Heart left ventricle (tissue), 16 donors: ENCODE data around the gene LSM12. TPM values are rescaled to one million over a fixed set of nuclear protein-coding genes. Genes with fewer than 3 reads are reported as not detected.

Experiments used
- ATAC-seq, 4 donors: fragments of 200-7000 bp; cut with Tn5 transposase; one replicate each; pipeline ENCODE4 v1.9.1; 2020 to 2022; ENCODE audit warnings: moderate library complexity in 4 of 4, mild to moderate bottlenecking in 3 of 4, moderate number of reproducible peaks in 1 of 4
- DNase-seq, 5 donors: peaks; one replicate each; pipeline ENCODE4 v3.0.0-alpha.2; 2020
- H3K27ac ChIP-seq, 12 donors: fragments of 200-600 bp; sonication (generic) in 4 of 12; one replicate each; pipeline versions ENCODE4 v1.5.0 to v1.8.0; 2016 to 2022; ENCODE audit warnings: mild to moderate bottlenecking in 2 of 12
- H3K27me3 ChIP-seq, 9 donors: fragments of 200-600 bp; sonication (generic) in 2 of 9; one replicate each; pipeline versions ENCODE4 v1.5.1 to v1.8.0; 2016 to 2022; ENCODE audit warnings: mild to moderate bottlenecking in 3 of 9
- H3K36me3 ChIP-seq, 9 donors: fragments of 200-600 bp; sonication (generic) in 2 of 9; one replicate each; pipeline versions ENCODE4 v1.5.0 to v1.8.0; 2018 to 2022; ENCODE audit warnings: mild to moderate bottlenecking in 2 of 9
- H3K4me1 ChIP-seq, 12 donors: fragments of 200-600 bp; sonication (generic) in 4 of 12; one replicate each; pipeline versions ENCODE4 v1.5.0 to v1.8.0; 2016 to 2022; ENCODE audit warnings: mild to moderate bottlenecking in 3 of 12
- H3K4me3 ChIP-seq, 12 donors: fragments of 200-600 bp; sonication (generic) in 4 of 12; one replicate each; pipeline versions ENCODE4 v1.5.0 to v1.8.0; 2017 to 2022; ENCODE audit warnings: mild to moderate bottlenecking in 9 of 12, moderate library complexity in 4 of 12
- H3K9me3 ChIP-seq, 12 donors: fragments of 200-600 bp; sonication (generic) in 4 of 12; one replicate each; pipeline versions ENCODE4 v1.5.0 to v1.8.0; 2016 to 2022; ENCODE audit warnings: mild to moderate bottlenecking in 1 of 12
- POLR2A ChIP-seq, 2 donors: fragments of 450-650 bp; IDR thresholded peaks; one replicate each; pipeline ENCODE4 v1.6.1; 2017; ENCODE audit warnings: antibody characterized with exemption in 2 of 2, mild to moderate bottlenecking in 2 of 2, moderate library complexity in 2 of 2
- WGBS, 4 donors: extraction: QIAGEN DNeasy Blood & Tissue Kit in 2 of 4; methylation state at CpG; one replicate each; pipeline versions ENCODE4 v1.1.5 to v1.1.7; 2013 to 2018; 5-methylcytosine and 5-hydroxymethylcytosine counted together
- intact Hi-C, 10 donors: fragments of 100-400 bp; cut with DNase I; formaldehyde crosslinking; loops; one replicate each; pipeline versions ENCODE4 v1.11.1 to v1.14.2; 2022
- polyA plus RNA-seq, 2 donors: library from polyadenylated mRNA; stranded (reverse); fragments of 200-250 nt; gene quantifications; one replicate each; pipeline ENCODE4 v1.2.3, GENCODE V29; 2013
- total RNA-seq, 9 donors: library from RNA; depleted of rRNA in 2 of 9; stranded (reverse); fragments of >200 nt in 2 of 9; fragmentation: NEBNext Ultra II Directional in 3 of 9; extraction: Animal tissue kit (Norgen Biotek cat#: 25700) in 3 of 9; gene quantifications; one replicate each; pipeline versions ENCODE4 v1.1.0 to v1.2.4, GENCODE V29; 2016 to 2023
- TF ChIP-seq, protein P1 (sequence below), 12 donors: fragments of 200-600 bp; sonication (generic) in 4 of 12; IDR thresholded peaks; one replicate each; pipeline versions ENCODE4 v1.5.0 to v1.8.0; 2018 to 2022; ENCODE audit warnings: antibody characterized with exemption in 12 of 12, mild to moderate bottlenecking in 5 of 12
- donor health status: ischemic (EF 13 %, LVEDD 7.1; RV severe dilation, severe dysfunction).
- donor health status: healthy with polysubstance abuse.
- donor health status: DM: no; HTN: yes; CAD: no.
- donor health status: DM: no; HTN: no; CAD: no.
- donor health status: ischemic (EF 25% LVEDD 6.9; RV normal size, moderate dysfunction).
- donor health status: ischemic (EF 25% LVEDD 5.7; RV mildly dilated, moderate dysfunction).
- donor health status: healthy.
- donor health status: DM: yes; HTN: yes; CAD: no.
- donor health status: ischemic (EF 35%, LVEDD 5.7; RV mildly dilated, moderate dysfunction).
- donor health status: nonischemic (EF 11% LVEDD 7.7; RV severe dilation, severe dysfunction).
- donor health status: DM: yes; HTN: yes; CAD: no.
- donor health status: PGD.
- donor health status: ischemic (EF 29% LVEDD 5.4; RV normal size, mild dysfunction).
- donor health status: nonischemic (EF 23%, LVEDD 6.1; RV moderate dilation, normal function).

LSM12 gene
- total and polyA plus RNA-seq, 11 donors = 30.8 to 55.6 (median 43.7) TPM

DNA sequence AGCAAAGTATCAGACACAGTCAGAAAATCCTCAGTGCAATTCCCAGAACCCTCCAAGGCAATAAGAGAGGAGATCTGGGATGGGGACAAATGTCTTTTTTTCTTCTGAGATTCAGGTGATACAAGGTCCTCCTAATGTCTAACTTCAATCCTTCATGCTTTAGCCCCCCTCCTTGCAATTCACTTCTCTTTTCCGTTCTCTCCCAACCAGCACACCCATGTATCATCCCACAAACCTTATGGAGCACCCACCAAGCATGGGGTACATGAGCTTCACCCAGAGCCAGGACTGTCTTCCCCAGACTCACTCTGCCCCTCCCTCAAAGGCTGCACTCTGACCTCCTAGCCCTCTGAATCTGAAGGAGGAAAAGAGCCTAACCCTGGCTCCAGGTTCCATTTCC, 46.9 kb upstream of the LSM12 start:
- intact Hi-C loops = loop anchor here in 5 of 10 donors (5.0 to 10.0 kb wide), 5 partner anchors 41 to 169 kb away; partner anchors contain the start of genes G6PC3 (in 3 of the 5), TMEM101 (in 3 of the 5), NAGS (in 1 of the 5) and PPY (in 1 of the 5)

DNA sequence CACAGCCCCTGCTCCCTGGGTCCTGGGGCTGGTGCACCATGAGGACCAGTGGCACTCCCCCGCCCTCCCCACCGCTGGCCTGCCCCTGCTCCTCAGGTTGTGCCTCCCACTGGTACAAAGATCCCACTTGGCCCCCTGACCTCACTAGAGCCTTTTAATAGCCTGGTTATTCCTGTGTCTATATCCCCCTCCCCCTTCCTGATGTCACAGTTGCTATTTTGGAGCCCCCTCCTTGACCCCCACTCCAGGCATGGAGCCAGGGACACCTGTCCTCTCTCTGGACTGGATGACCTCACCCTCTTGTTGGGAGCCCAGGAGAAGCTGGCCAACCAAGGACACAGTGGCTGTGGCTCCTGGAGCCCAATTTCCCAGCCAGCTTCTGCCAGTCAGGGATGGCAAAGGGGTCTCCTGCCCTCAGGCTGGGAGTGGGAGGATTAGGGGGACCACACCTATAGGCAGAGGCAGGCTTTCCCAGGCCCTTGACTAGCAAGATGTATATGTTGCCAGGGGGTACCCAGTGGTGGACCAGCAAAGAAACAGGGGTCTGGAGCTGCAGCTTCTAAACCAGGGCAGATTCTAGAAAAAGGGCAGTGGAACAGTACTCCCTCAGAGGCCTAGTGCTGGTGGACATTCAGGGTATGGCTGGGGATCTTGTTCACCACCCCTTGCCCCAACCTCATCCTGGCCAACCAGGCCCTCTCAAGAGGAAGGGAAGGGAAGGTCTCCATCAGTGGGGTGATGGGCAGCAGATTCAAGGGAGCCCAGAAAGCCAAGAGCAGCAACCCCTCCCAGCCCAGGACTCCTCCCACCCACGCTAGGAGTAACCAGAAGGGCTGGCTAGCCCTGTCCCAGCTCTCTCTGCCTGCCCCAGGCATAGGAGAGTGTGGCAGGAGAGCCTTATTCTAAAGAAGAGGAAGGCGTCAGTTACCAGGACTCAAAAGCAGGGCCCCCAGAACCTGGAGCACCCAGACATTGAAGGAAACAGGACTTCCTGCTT, 46.1 kb upstream of the LSM12 start:
- Histone ChIP-seq H3K36me3 (peaks cover 0 to 38% (median 31%) of the 10 kb centered on the region in 9 donors), H3K27me3 (no peaks in the 10 kb centered on the region), H3K9me3 (no peaks in the 10 kb centered on the region), H3K4me1 (peaks cover 20 to 98% (median 84%) of the 10 kb centered on the region in 12 donors), H3K4me3 (no peak overlapping the region), H3K27ac (peak overlapping the region; percentile 84 to 97 (median 93))
- intact Hi-C loops = loop anchor here in 5 of 10 donors (5.0 to 10.0 kb wide), 5 partner anchors 40 to 168 kb away; partner anchors contain the start of genes G6PC3 (in 3 of the 5), TMEM101 (in 3 of the 5), NAGS (in 1 of the 5) and PPY (in 1 of the 5)
- ATAC-seq (peak; percentile 48 to 71 (median 64)), DNase-seq (peak; percentile 82 to 93 (median 87))
- peak in 1 of 2 donors; percentile 10 for TF ChIP-seq POLR2A (IDR thresholded peaks at IDR 0.05)
- TF ChIP-seq, protein P1, sequence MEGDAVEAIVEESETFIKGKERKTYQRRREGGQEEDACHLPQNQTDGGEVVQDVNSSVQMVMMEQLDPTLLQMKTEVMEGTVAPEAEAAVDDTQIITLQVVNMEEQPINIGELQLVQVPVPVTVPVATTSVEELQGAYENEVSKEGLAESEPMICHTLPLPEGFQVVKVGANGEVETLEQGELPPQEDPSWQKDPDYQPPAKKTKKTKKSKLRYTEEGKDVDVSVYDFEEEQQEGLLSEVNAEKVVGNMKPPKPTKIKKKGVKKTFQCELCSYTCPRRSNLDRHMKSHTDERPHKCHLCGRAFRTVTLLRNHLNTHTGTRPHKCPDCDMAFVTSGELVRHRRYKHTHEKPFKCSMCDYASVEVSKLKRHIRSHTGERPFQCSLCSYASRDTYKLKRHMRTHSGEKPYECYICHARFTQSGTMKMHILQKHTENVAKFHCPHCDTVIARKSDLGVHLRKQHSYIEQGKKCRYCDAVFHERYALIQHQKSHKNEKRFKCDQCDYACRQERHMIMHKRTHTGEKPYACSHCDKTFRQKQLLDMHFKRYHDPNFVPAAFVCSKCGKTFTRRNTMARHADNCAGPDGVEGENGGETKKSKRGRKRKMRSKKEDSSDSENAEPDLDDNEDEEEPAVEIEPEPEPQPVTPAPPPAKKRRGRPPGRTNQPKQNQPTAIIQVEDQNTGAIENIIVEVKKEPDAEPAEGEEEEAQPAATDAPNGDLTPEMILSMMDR (IDR thresholded peaks at IDR 0.05) = no peak
- 45 to 52% (median 47%) methylated on average over 3 to 4 of the region's 4 CpGs for WGBS, 4 donors

More for the DNA sequence above, 46.9 kb upstream of the LSM12 start:
- peak overlapping the region; percentile 42 to 97 (median 93) for H3K27ac ChIP-seq
- 79 to 94% (median 85%) methylated on average over 1 of the region's 1 CpG for WGBS, 4 donors
- H3K27me3 ChIP-seq = no peaks in the 10 kb centered on the region
- H3K36me3 ChIP-seq = peaks cover 0 to 39% (median 31%) of the 10 kb centered on the region in 9 donors
- TF ChIP-seq, protein P1 (IDR thresholded peaks at IDR 0.05) = no peak
- no peak for TF ChIP-seq POLR2A (IDR thresholded peaks at IDR 0.05)
- DNase-seq = no peak
- ATAC-seq = no peak
- peaks cover 18 to 97% (median 81%) of the 10 kb centered on the region in 12 donors for H3K4me1 ChIP-seq
- no peak overlapping the region for H3K4me3 ChIP-seq
- no peaks in the 10 kb centered on the region for H3K9me3 ChIP-seq

DNA sequence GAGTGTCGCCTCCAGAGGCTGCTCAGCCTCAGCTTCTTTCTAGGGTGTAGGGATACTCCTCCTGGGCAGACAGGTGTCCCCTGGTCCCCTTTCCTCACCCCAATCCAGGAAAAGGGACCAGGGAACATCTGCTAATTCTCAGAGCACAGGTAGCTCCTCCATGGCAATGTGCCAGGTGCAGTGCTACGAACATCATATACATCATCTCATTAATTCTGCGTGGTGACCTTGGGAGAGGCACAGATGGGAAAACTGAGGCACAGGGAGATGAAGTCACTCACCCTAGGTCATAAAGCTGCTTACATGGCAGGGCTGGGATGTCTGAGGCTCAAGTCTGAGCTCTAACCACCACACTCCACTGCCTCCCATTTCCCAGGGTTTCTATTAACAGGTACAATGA, 45.3 kb upstream of the LSM12 start:
- 55 to 62% (median 57%) methylated on average over 3 of the region's 3 CpGs for WGBS, 4 donors
- intact Hi-C loops = loop anchor here in 6 of 10 donors (1.0 to 10.0 kb wide), 6 partner anchors 14 to 167 kb away; partner anchors contain the start of genes G6PC3 (in 3 of the 6), TMEM101 (in 3 of the 6), NAGS (in 1 of the 6) and PPY (in 1 of the 6)
- peak overlapping the region in 6 of 12 donors; percentile 33 to 71 (median 61) for H3K4me3 ChIP-seq
- H3K27ac ChIP-seq = peak overlapping the region; percentile 84 to 97 (median 93)
- ATAC-seq = no peak
- no peak for DNase-seq
- peaks cover 0 to 33% (median 28%) of the 10 kb centered on the region in 9 donors for H3K36me3 ChIP-seq
- H3K27me3 ChIP-seq = no peaks in the 10 kb centered on the region
- TF ChIP-seq POLR2A (IDR thresholded peaks at IDR 0.05) = no peak
- TF ChIP-seq, protein P1 (IDR thresholded peaks at IDR 0.05) = no peak
- H3K4me1 ChIP-seq = peaks cover 20 to 98% (median 91%) of the 10 kb centered on the region in 12 donors
- no peaks in the 10 kb centered on the region for H3K9me3 ChIP-seq
